Left ventricle myocardium superior (tissue), 1 donor: Measurements from ENCODE around the gene MAST4. TPM values are rescaled to one million over a fixed set of nuclear protein-coding genes. Genes with fewer than 3 reads are reported as not detected.

Source experiments
- ATAC-seq: fragments of 200-7000 bp; cut with Tn5 transposase; one replicate; pipeline ENCODE4 v1.9.1; 2020; ENCODE audit warnings: mild to moderate bottlenecking, moderate library complexity
- DNase-seq: peaks from one replicate; pipeline ENCODE4 v3.0.0-alpha.2; 2020
- intact Hi-C: fragments of 100-400 bp; cut with micrococcal nuclease; formaldehyde crosslinking; loops from one replicate; pipeline ENCODE4 v1.11.0; 2022
- total RNA-seq: library from RNA; stranded (reverse); fragmentation: NEBNext Ultra II Directional; extraction: Animal tissue kit (Norgen Biotek cat#: 25700); gene quantifications from one replicate; pipeline ENCODE4 v1.2.1, GENCODE V29; 2021
- donor health status: DM: no; HTN: yes; CAD: no; lungs with severe emphysema.

MAST4 gene
- total RNA-seq, 1 donor from 2014 or later = 51.5 TPM

GRCh38 chr5:67050125-67050524 is 453.9 kb downstream of the MAST4 start:
- no peak for DNase-seq
- ATAC-seq = no peak
- intact Hi-C loops = no loop called here

GRCh38 chr5:67050635-67051034 is 454.4 kb downstream of the MAST4 start:
- peak; percentile 10 for ATAC-seq
- intact Hi-C loops = no loop called here
- no peak for DNase-seq

GRCh38 chr5:67051164-67051563 is 455.0 kb downstream of the MAST4 start:
- no peak for DNase-seq
- no peak for ATAC-seq
- intact Hi-C loops = no loop called here

GRCh38 chr5:67052034-67052433 is 455.8 kb downstream of the MAST4 start:
- DNase-seq = no peak
- ATAC-seq = no peak
- intact Hi-C loops = no loop called here

- intact Hi-C loops = no loop called here
- ATAC-seq (no peak), DNase-seq (no peak)
Observed at GRCh38 chr5:67053229-67053628, 457.0 kb downstream of the MAST4 start.

- intact Hi-C loops = no loop called here
- ATAC-seq (peak; percentile 78), DNase-seq (peak; percentile 37)
Observed at GRCh38 chr5:67058998-67059743, 463.0 kb downstream of the MAST4 start.

GRCh38 chr5:67059744-67060490 is 463.7 kb downstream of the MAST4 start:
- intact Hi-C loops = no loop called here
- no peak for DNase-seq
- ATAC-seq = no peak

- DNase-seq = no peak
- intact Hi-C loops = no loop called here
- ATAC-seq = no peak
Observed at GRCh38 chr5:67061511-67061910, 465.3 kb downstream of the MAST4 start.

- intact Hi-C loops = no loop called here
- DNase-seq = no peak
- ATAC-seq = no peak
Observed at GRCh38 chr5:67063055-67063454, 466.9 kb downstream of the MAST4 start.

- DNase-seq (no peak), ATAC-seq (no peak)
- intact Hi-C loops = no loop called here
Observed at GRCh38 chr5:67063791-67064190, 467.6 kb downstream of the MAST4 start.

GRCh38 chr5:67065237-67065636 is 469.0 kb downstream of the MAST4 start:
- peak; percentile 37 for ATAC-seq
- intact Hi-C loops = no loop called here
- no peak for DNase-seq

GRCh38 chr5:67065696-67066095 is 469.5 kb downstream of the MAST4 start:
- intact Hi-C loops = no loop called here
- DNase-seq (no peak), ATAC-seq (no peak)

GRCh38 chr5:67066815-67067214 is 470.6 kb downstream of the MAST4 start:
- no peak for DNase-seq
- intact Hi-C loops = no loop called here
- no peak for ATAC-seq

GRCh38 chr5:67073045-67073680 is 477.0 kb downstream of the MAST4 start:
- intact Hi-C loops = no loop called here
- DNase-seq (peak; percentile 30), ATAC-seq (no peak)

GRCh38 chr5:67077296-67077695 is 481.1 kb downstream of the MAST4 start:
- ATAC-seq (no peak), DNase-seq (no peak)
- intact Hi-C loops = no loop called here

- no peak for ATAC-seq
Observed at GRCh38 chr5:67081261-67081660, 485.1 kb downstream of the MAST4 start.

GRCh38 chr5:67082941-67083340 is 486.7 kb downstream of the MAST4 start:
- intact Hi-C loops = no loop called here
- ATAC-seq (no peak), DNase-seq (no peak)

More at GRCh38 chr5:67081261-67081660, 485.1 kb downstream of the MAST4 start:
- no peak for DNase-seq
- intact Hi-C loops = no loop called here

GRCh38 chr5:67085616-67086015 is 489.4 kb downstream of the MAST4 start:
- DNase-seq (no peak), ATAC-seq (no peak)
- intact Hi-C loops = no loop called here

- DNase-seq (no peak), ATAC-seq (peak; percentile 20)
- intact Hi-C loops = no loop called here
Observed at GRCh38 chr5:67089200-67089725, 493.1 kb downstream of the MAST4 start.

GRCh38 chr5:67090040-67090439 is 493.8 kb downstream of the MAST4 start:
- intact Hi-C loops = no loop called here
- ATAC-seq = no peak
- no peak for DNase-seq
